HL-60/S4 treated with phorbol 12-myristate 13-acetate at 8.2 ng/mL for 4 days and 3 days (cell line): ENCODE results near the gene CHRNG.
"Not testable (repeated sequence)": the region's sequence is repeated elsewhere in the genome, so short reads cannot be mapped to it uniquely, and the experiment has no call there.

ENCODE experiments used
- in situ Hi-C: fragments of 300-500 bp; cut with MboI; formaldehyde crosslinking; loops from 2 replicates; pipeline ENCODE4 v1.15.0; 2022; ENCODE audit warnings: low sequenced_read_pairs

Gene CHRNG

DNA sequence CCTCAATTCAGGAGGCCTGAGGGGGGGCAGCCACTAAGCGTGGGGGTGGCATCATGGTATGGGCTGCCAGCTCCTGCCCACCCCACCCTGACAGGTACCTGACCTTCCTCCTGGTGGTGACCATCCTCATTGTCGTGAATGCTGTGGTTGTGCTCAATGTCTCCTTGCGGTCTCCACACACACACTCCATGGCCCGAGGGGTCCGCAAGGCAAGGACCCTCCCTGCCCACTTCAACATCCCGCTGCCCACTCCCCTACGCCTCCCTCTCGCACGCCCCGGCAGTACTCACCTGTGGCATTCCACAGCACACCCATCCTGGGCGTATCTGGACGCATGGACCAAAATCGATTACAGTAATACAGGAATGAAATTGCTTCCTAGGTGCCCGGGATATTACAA is 4.0 kb downstream of the CHRNG start:
- in situ Hi-C loops: no loop called here

DNA sequence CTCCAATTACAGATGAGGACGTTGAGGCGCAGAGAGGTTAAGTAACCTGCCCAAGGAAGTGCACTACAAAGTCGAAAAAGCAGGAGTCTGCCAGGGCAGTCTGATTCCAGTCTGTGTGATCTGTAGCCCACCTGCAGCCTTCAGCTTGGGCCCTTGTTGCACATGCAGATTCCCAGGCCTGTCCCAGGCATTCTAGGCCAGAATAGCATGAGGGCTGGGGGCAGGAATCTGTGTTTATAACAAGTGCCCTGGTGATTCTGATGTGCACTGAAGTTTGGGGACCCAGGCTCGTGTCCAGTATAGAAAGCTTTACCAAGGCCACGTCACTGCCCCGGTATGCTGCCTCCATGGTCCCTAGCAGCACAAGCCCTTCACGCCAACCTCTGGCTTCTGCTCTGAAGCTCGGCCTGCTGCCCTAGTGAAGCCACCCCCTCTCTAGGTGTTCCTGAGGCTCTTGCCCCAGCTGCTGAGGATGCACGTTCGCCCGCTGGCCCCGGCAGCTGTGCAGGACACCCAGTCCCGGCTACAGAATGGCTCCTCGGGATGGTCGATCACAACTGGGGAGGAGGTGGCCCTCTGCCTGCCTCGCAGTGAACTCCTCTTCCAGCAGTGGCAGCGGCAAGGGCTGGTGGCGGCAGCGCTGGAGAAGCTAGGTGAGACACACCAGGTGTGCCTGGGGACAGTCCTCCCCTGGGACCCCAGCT is 4.6 kb downstream of the CHRNG start:
- in situ Hi-C loops: no loop called here

DNA sequence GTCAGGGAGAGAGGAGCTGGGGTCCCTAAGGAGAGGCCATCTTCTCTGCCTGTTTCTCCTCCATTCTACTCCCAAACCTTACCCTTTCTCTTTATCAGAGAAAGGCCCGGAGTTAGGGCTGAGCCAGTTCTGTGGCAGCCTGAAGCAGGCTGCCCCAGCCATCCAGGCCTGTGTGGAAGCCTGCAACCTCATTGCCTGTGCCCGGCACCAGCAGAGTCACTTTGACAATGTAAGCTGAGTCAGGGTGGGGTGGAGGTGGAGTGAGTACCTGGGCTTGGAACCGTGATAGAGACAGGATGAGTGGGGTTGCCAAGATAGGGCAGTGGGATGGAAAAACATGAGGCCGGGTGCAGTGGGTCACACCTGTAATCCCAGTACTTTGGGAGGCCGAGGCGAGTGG is 5.2 kb downstream of the CHRNG start:
- in situ Hi-C loops: no loop called here

DNA sequence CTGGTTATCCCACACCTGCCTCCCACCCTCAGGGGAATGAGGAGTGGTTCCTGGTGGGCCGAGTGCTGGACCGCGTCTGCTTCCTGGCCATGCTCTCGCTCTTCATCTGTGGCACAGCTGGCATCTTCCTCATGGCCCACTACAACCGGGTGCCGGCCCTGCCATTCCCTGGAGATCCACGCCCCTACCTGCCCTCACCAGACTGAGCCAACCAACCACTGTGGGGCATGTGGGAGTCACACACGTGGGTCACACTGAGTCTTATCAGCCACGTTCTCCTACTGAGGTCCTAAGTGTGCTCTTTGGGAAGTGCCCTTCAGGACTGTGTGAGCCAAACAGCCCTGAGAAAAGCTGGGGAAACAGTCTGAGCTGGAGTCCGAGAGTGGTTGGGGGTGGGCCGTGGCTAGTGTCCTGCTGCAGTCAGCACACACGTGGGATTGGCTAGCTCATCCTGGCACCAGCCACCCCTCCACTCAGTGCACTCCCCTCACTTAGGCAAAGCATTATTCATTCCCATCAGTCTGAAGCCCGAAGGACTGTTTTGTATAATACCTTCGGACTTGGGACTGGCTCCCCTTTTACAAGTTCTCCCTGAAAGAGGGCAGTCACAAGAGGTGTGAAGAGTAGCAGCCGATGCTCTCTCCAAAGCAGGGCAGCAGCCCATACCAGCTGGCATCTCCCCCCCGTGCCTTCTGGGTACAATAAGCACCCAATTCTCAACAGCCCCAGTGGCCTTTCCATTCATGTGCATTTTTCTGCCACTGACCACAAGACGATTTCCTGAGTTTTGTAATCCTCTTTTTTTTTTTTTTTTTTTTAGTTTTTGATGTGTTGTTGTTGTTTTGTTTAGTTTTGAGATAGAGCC is 6.3 kb downstream of the CHRNG start:
- in situ Hi-C loops: no loop called here

DNA sequence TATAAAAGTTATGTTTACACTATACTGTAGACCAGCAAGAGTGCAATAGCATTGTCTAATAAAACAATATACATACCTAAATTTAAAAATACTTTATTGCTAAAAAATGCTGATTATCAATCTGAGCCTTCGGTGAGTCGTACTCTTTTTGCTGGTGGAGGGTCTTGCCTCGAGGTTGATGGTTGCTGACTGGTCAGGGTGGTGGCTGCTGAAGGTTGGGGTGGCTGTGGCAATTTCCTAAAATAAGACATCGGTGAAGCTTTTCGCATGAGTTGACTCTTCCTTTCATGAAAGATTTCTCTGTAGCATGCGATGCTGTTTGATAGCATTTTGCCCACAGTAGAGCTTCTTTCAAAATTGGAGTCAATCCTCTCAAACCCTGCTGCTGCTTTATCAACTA is 8.5 kb downstream of the CHRNG start:
- in situ Hi-C loops: no loop called here

DNA sequence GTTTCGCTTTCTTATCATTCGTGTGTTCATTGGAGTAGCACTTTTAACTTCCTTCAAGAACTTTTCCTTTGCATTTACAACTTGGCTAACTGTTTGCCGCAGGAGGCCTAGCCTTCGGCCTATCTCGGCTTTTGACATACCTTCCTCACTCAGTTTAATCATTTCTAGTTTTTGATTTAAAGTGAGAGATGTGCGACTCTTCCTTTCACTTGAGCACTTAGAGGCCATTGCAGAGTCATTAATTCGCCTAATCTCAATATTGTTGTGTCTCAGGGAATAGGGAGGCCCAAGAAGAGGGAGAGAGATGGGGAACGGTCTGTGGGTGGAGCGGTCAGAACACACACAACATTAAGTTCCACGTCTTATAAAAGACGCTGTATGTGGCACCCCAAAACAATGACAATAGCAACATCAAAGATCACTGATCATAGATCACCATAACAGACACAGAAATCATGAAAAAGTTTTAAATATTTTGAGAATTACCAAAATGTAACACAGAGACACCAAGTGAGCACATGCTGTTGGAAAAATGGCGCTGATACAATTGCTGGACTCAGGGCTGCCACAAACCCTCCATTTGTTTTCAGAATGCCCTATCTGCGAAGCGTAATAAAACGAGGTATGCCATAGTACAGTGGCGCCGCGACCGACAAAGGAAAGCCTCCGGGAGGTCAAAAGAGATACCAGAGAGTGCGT is 10.3 kb downstream of the CHRNG start:
- in situ Hi-C loops: no loop called here

DNA sequence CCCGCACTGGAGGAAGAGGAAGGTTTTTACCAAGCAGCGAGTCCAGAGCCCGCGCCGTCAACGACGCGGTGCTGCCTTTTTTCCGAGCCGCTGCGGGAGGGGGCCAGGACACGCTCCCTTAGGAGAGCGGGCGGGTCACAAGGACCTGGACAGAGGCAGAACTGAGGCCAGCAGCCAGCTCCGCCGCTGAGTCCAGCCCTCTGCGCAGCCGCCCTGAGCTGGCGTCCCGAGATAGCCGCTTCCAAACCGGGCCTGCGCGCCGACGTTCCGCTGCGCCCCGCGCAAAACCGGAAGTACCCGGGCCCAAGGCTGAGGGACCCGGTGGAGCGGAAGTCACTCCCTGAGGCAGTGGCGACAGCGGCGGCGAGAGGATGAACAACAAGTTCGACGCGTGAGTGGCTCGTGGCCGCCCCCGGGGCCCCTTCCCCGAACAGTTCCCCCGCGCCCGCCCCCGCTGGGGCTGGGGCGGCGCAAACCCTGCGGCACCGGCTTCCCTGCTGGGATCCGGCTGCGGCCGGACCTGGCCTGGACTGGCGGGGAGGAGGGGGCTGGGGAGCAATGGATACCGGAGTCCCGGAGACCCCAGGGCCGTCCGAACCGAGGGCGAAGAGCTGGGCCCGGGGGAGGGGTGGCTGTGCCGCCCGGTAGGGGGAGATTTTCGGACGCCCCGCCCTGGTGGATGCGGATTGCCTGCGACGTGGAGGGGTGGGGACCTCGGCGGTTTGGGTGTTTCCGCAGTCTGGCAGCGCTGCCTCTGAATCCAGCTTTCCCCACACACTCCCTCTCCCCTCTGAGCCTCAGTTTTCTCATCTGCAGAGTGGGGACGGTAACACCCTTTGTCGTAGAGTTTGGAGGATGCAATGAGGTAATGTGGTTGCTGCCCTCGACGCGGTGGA is 11.1 kb downstream of the CHRNG start, which contains the start of the genes EIF4E2 and TIGD1:
TSS of gene EIF4E2 (plus strand) at position 336 of the 896 bp plus-strand sequence. CDS start at position 372, 36 bp downstream.
TSS of gene TIGD1 (minus strand) at position 204 of the 896 bp plus-strand sequence. CDS start 675 bp downstream, outside the sequence.
- in situ Hi-C loops: no loop called here

DNA sequence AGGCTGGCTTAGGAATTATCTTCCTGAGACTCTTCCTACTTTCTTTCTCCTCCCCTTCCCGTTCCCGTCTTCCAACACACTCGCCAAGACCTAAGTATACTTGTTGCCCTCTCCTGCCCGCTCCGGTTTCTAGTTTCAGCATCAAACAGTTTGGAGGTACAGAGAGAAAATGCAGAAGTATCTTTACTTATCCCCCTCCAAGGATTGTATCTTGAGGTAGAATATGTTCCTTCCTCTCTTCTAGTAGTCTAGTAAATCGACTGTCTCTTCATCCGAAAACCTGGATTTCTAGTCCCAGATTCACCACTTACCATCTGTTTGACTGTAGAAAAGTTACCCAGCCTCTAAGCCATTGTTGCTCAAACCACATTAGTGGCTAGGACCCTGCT is 11.8 kb downstream of the CHRNG start:
- in situ Hi-C loops: no loop called here

DNA sequence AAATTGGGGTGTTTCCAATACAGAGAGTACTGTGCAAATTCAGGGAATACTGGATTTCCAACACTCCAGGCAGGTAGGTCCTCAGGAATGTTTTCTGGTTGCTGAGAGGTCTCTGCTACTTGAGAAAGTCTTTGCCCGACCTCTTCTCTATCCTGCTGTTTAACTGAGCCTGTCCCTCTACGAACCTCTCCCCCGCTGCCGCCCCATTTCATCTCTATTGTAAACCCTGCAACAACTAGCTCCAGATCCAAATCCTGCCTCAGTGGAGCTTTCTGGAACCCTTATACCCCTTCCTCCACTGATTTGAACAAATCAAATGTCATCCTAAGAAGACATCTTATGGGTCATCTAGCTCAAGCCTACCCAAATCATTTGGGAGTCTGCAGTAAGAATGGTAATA is 12.3 kb downstream of the CHRNG start:
- in situ Hi-C loops: no loop called here

DNA sequence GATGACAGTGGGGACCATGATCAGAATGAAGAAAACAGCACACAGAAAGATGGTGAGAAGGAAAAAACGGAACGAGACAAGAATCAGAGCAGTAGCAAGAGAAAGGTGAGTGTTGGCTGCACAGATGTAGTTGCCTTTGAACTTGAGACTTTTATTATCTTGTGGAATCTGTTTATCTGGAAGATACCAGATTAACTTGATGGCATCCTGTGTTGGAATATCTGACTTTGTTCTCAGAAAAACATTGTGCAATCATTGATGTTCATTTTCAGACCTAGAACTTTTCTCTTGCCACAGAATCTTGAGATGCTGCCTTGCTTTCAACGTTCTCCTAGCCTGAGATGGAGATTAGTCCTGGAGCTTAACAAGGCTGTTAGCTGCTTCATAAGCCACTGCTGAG is 16.9 kb downstream of the CHRNG start:
- in situ Hi-C loops: no loop called here

DNA sequence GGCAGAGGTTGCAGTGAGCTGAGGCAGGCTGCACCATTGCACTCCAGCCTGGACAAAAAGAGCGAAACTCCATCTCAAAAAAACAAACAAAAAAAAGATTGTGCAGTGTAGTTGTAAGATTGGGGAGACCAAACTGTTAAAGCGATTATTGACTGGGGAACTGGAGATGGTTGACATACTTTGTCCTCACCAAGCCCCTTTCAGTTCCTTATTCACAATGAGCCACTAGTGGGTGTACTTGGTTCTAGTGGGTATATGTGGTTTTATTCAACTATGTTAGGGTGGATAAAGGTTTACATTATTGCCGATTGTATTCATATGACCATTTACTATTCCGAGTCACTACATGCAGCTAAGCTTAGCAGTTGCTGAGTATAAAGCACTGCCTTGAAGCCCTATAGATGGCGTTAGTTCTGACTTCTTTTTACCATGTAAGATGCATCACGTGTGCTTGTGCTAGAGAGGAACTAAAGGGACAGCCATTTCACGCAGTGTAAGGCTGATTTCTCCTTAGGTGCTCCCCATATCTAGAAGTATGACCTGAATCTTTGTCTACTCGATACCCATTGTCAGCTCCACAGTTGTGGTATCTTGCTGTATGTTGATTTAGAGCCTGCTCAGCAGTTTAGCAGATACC is 23.1 kb downstream of the CHRNG start:
- in situ Hi-C loops: no loop called here

DNA sequence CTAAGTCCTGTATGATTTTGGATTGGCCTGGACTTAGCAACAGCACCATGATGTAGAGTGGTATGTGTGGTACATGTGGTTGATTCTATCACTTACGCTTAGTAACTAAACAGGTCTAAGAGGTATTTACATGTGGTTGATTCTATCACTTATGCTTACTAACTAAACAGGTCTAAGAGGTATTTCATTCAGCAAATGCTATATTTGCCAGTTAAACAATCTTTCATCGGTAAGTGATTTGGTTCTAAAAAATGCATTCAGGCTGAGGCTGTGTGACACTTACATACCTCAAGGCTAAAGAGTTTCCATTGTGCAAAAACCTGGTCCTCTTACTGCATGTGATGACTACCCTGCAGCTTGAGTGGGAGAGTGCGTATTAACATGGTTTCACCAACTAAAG is 24.1 kb downstream of the CHRNG start:
- in situ Hi-C loops: no loop called here

DNA sequence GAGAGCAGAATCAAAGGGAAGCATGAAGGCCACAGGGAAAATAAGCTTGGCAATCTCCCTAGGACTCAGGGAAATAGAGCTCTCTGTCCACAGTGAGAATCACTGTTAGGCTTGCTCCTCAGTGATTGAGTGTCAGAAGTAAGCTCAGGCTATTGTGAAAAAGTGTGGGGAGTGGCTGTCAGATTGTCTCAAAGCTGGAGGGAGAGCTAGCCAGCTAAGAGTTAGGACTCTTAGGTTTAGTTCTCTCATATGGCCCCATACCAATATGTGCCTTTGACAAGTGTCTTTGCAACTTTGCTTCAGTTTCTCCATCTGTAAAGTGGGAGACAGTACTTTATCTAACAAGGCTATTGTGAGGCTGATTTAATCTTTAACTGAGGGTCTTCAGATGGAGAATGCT is 28.2 kb downstream of the CHRNG start:
- in situ Hi-C loops: no loop called here

DNA sequence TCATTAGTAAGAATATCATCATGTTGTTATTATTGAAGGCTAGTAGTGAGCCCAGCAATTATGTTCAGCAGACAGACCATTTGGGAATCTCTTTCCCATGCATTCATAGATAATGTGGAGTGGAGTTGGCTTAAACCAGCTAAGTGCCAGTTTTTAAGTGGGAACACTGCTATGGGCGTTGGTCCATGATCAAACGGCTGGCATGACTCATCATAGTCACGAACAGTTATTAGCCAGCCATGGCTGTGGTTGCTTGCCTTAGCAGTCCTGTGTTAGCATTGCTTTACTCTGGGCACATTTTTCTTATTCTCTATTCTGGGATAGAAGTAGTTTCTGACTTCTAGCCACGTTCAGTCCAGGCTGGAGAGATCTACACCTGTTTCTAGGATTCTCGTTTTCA is 28.7 kb downstream of the CHRNG start:
- in situ Hi-C loops: no loop called here

DNA sequence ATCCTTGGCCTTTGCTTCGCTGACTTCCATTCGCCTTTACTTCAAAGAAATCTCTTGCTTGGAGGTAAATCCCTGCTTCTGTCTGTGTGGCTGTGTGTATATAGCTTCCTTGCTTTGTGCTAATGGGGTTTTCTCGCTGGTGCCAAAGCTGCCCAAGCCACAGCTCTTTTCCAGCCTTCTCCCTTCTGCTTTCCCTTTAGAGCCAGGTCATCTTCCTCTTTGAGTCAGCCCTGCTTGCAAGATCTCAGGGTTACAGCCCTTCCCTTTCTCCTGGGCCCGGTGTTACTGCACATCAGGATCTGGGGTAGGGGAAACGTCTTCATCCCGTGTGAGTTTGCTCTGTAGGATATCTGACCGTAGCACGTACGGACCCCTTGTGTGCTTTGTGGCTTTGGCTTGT is 30.0 kb downstream of the CHRNG start:
- in situ Hi-C loops: no loop called here

DNA sequence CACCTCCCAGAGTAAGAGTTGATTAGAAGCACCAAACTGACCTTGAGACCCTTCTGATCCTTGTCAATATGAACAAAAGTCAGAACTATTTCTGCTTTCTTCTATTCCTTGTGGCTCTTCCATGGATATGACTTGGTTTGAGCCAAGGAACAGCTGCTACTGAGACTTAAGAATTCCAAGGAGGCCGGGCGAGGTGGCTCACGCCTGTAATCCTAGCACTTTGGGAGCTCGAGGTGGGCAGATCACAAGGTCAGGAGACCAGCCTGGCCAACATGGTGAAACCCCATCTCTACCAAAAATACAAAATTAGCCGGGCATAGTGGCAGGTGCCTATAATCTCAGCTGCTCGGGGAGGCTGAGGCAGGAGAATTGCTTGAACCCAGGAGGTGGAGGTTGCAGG is 31.0 kb downstream of the CHRNG start:
- in situ Hi-C loops: not testable (repeated sequence)

DNA sequence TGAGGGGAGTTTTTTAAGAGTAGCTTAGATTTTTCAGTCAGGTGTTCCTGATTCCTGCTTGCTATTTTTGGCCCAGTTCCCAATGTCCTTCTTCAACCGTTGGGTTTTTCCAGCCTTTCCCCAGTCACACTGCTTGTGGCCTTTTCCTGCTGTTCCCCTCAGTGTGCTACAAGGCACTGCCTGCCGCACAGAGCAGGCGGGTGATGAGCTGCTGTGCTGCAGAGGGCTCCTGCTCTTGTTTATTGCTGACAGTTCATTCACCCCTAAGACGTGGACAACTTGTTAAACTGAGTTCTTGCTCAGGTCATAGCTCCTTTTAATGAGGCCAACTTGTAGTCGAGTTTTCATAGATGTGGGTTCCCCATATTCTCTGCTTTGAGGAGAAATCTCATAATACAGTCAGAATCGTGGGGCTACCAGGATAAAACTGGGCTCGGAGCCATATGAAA is 31.6 kb downstream of the CHRNG start:
- in situ Hi-C loops: no loop called here

DNA sequence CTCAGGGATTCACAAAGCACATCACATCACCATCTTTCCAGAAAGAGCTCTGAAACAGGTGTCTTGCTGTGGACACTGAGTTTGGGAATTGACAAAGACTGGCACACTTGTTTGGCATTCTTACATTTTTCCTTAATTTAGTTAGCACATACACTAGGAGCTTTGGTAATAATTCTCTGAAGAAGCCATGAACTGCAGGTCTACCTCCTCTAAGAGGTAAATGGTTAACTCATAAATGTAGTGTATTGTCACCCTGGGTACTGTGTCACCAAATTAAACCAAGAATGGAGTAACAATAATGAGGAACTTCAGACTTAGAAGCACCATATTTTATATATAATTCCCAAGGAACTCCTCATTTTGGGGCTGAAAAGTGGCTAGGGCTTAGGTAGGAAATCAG is 33.5 kb downstream of the CHRNG start:
- in situ Hi-C loops: no loop called here

DNA sequence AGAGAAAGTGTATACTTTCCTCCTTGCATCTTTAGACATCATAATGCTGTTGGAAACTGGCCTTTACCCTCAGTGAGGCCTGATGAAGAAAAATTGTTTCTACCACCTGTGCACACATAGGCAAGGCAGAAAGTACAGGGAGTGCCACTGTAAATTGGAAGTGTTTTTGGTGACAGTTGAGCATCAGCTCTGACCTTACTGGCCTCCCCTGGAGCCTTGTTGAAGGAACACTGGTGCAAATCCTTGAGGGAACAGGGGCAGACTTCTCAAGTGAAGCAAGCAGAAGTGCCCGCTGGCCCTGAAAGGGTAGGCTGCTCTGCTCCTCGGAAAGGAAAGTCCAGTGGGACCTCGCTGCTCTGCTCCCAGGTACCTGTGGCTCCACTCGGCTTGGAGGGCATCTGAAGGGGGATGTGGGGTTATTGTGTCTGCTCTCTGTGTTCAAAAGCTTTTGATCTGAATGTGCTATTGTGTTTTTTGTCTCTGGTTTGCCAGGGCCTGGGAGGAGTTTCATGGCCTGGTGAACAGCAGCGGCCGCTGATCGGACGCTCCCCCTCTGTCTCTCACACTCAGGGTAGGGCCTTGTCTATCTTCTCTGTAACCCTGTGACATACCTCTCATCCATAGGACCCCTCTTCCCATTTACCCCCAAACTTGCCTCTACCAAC is 34.4 kb downstream of the CHRNG start:
- in situ Hi-C loops: no loop called here
